ENCODE data around the gene SUSD4.

DNA sequence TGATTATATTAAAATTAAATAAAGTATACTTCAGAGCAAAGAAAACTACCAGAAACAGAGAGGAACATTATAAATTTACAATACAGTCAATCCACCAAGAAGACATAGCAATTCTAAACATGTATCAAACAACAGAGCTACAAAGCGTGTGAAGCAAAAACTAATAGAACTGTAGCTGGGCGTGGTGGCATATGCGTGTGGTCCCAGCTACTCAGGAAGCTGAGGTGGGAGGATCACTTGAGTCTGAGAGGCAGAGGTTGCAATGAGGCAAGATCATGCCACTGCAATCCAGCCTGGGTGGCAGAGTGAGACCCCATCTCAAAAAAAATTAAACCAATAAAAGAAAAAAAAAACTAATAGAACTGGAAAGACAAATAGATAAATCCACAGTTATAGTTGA is 41.5 kb upstream of the SUSD4 start:
- TF ChIP-seq, protein P1, sequence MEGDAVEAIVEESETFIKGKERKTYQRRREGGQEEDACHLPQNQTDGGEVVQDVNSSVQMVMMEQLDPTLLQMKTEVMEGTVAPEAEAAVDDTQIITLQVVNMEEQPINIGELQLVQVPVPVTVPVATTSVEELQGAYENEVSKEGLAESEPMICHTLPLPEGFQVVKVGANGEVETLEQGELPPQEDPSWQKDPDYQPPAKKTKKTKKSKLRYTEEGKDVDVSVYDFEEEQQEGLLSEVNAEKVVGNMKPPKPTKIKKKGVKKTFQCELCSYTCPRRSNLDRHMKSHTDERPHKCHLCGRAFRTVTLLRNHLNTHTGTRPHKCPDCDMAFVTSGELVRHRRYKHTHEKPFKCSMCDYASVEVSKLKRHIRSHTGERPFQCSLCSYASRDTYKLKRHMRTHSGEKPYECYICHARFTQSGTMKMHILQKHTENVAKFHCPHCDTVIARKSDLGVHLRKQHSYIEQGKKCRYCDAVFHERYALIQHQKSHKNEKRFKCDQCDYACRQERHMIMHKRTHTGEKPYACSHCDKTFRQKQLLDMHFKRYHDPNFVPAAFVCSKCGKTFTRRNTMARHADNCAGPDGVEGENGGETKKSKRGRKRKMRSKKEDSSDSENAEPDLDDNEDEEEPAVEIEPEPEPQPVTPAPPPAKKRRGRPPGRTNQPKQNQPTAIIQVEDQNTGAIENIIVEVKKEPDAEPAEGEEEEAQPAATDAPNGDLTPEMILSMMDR (IDR thresholded peaks at IDR 0.05) = no peak
- TF ChIP-seq POLR2A (IDR thresholded peaks at IDR 0.05) (no peak), POLR2AphosphoS5 (IDR thresholded peaks at IDR 0.05) (no peak)

Data from prostate gland (tissue), 2 donors.